ENCODE data around the gene RFC1. TPM values are rescaled to one million over a fixed set of nuclear protein-coding genes. Genes with fewer than 3 reads are reported as not detected.
"Not testable (repeated sequence)": the region's sequence is repeated elsewhere in the genome, so short reads cannot be mapped to it uniquely, and the experiment has no call there.

The RFC1 gene
- total and polyA plus RNA-seq, 7 donors = 6.7 to 21.0 (median 15.8) TPM

DNA sequence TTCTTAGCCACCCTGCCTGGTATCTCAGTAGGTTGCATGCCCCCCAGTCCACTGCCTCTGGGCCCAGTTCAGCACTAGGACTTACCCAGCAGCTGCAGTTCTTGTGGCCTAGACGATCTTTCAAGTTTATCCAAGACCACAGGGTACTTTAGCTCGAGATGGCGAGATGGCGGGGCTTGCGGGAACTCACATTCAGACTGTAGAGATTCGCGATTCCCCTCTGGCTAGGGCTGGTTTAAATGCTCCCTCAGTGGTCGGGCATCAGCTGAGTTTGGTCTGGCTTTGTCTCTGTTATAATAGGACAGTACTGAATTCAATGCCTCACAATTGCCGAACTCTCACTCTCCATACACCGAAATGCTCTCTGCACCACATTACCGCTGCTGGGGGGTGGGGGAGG is 18.4 kb upstream of the RFC1 start:
- 84 to 86% (median 84%) methylated on average over 11 of the region's 11 CpGs for WGBS, 3 donors
- intact Hi-C loops (cut with DNase I) = no loop called here
- no peak overlapping the region for H3K4me3 ChIP-seq
- ATAC-seq (no peak), DNase-seq (no peak)
- H3K4me1 ChIP-seq = no peaks in the 10 kb centered on the region
- H3K27ac ChIP-seq = no peak overlapping the region
- no peaks in the 10 kb centered on the region for H3K36me3 ChIP-seq (ENCODE audit: insufficient read depth in 1 of 2, low read depth in 1 of 2)
- no peaks in the 10 kb centered on the region for H3K9me3 ChIP-seq
- peaks cover 0 to 2% (median 1%) of the 10 kb centered on the region in 3 donors for H3K27me3 ChIP-seq (ENCODE audit: insufficient read depth in 3 of 3, low read length in 2 of 3)
- TF ChIP-seq, protein P1, sequence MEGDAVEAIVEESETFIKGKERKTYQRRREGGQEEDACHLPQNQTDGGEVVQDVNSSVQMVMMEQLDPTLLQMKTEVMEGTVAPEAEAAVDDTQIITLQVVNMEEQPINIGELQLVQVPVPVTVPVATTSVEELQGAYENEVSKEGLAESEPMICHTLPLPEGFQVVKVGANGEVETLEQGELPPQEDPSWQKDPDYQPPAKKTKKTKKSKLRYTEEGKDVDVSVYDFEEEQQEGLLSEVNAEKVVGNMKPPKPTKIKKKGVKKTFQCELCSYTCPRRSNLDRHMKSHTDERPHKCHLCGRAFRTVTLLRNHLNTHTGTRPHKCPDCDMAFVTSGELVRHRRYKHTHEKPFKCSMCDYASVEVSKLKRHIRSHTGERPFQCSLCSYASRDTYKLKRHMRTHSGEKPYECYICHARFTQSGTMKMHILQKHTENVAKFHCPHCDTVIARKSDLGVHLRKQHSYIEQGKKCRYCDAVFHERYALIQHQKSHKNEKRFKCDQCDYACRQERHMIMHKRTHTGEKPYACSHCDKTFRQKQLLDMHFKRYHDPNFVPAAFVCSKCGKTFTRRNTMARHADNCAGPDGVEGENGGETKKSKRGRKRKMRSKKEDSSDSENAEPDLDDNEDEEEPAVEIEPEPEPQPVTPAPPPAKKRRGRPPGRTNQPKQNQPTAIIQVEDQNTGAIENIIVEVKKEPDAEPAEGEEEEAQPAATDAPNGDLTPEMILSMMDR (IDR thresholded peaks at IDR 0.05) = no peak

DNA sequence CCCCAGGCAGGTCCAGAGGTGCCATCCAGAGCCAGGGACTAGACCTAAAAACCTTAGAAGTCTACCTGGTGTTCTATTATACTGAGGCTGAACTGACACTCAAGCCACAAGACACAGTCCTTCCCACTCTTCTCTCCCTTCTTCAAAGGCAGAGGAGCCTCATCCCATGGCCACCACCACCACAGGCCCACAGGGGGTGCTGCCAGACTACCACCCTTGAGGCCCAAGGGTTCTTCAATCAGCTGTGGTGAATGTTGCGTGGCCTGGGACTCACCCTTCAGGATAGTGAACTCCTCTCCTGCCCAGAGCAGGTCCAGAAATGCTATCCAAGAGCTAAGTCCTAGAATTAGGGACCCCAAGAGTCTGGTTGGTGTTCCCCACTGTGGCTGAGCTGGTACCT is 17.5 kb upstream of the RFC1 start:
- WGBS, 3 donors = 71 to 91% (median 79%) methylated on average over 1 of the region's 1 CpG

DNA sequence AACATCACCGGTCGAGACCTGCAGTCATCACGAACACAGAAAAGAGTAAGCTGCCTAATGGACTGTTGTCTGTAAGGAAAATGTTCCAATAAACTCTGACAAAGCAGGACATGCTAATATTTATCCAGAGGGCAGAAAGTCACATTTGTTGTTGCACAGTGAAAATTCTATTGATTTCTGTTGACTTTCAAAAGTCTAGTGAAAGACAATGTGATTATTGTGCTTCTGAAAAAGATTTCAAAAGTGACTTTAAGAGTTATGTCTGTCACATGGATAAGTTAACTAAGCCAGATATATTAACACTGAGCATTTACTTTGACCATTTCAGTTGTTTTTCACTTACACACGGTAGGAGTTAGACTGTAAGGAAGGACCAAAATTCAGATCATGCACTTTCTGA is 9.3 kb upstream of the RFC1 start:
- TF ChIP-seq, protein P1 (IDR thresholded peaks at IDR 0.05) = no peak
- Histone ChIP-seq H3K27ac (no peak overlapping the region), H3K4me3 (no peak overlapping the region), H3K36me3 (ENCODE audit: insufficient read depth in 1 of 2, low read depth in 1 of 2) (no peaks in the 10 kb centered on the region), H3K4me1 (no peaks in the 10 kb centered on the region), H3K27me3 (ENCODE audit: insufficient read depth in 3 of 3, low read length in 2 of 3) (no peaks in the 10 kb centered on the region), H3K9me3 (no peaks in the 10 kb centered on the region)
- ATAC-seq (no peak), DNase-seq (no peak)
- 76 to 79% (median 78%) methylated on average over 4 of the region's 4 CpGs for WGBS, 3 donors
- intact Hi-C loops (cut with DNase I) = no loop called here

More for the DNA sequence above, 17.5 kb upstream of the RFC1 start:
- Histone ChIP-seq H3K9me3 (no peaks in the 10 kb centered on the region), H3K27me3 (ENCODE audit: insufficient read depth in 3 of 3, low read length in 2 of 3) (peaks cover 0 to 1% (median 0%) of the 10 kb centered on the region in 3 donors), H3K27ac (no peak overlapping the region), H3K4me1 (no peaks in the 10 kb centered on the region), H3K36me3 (ENCODE audit: insufficient read depth in 1 of 2, low read depth in 1 of 2) (no peaks in the 10 kb centered on the region), H3K4me3 (no peak overlapping the region)
- DNase-seq (no peak), ATAC-seq (no peak)
- intact Hi-C loops (cut with DNase I) = no loop called here
- TF ChIP-seq, protein P1 (IDR thresholded peaks at IDR 0.05) = no peak

DNA sequence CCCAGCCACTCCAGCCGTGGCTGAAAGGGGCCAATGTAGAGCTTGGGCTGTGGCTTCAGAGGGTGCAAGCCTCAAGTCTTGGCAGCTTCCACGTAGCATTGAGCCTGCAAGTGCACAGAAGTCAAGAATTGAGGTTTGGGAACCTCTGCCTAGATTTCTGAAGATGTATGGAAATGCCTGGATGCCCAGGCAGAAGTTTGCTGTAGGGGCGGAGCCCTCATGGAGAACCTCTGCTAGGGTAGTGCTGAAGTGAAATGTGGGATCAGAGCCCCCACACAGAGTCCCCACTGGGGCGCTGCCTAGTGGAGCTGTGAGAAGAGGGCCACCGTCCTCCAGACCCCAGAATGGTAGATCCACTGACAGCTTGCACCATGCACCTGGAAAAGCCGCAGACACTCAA is 5.0 kb upstream of the RFC1 start:
- H3K36me3 ChIP-seq (ENCODE audit: insufficient read depth in 1 of 2, low read depth in 1 of 2); H3K9me3 ChIP-seq; H3K27me3 ChIP-seq (ENCODE audit: insufficient read depth in 3 of 3, low read length in 2 of 3); H3K4me3 ChIP-seq; ATAC-seq; H3K4me1 ChIP-seq; H3K27ac ChIP-seq; DNase-seq; intact Hi-C loops (cut with DNase I): not testable (repeated sequence)
- 77 to 89% (median 85%) methylated on average over 6 of the region's 6 CpGs for WGBS, 3 donors

DNA sequence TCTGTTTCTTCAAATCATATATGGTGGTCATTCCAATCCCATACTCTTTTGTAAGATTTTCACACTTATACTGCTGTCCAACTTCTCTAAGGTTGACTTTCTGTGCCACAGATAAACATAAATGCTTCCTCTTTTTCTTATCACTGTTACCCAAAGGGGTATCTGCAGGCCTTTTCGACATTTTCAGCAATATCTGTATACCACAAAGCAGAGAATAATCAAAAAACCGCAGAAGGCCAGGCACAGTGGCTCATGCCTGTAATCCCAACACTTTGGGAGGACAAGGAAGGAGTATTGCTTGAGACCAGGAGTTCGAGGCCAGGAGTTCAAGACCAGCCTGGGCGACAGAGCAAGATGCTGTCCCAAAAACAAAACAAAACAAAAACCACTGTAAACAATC is 3.1 kb upstream of the RFC1 start:
- Histone ChIP-seq H3K36me3 (ENCODE audit: insufficient read depth in 1 of 2, low read depth in 1 of 2) (no peaks in the 10 kb centered on the region), H3K27me3 (ENCODE audit: insufficient read depth in 3 of 3, low read length in 2 of 3) (no peaks in the 10 kb centered on the region), H3K4me1 (peaks cover 12% of the 10 kb centered on the region), H3K4me3 (no peak overlapping the region), H3K9me3 (no peaks in the 10 kb centered on the region), H3K27ac (no peak overlapping the region)
- intact Hi-C loops (cut with DNase I) = no loop called here
- ATAC-seq (no peak), DNase-seq (no peak)
- WGBS, 3 donors = 75 to 79% (median 76%) methylated on average over 4 of the region's 4 CpGs
- TF ChIP-seq, protein P1 (IDR thresholded peaks at IDR 0.05) = no peak

All from psoas muscle (tissue), 8 donors.